Caco-2 (cell line): Measurements from ENCODE around the gene ZNFX1. TPM values are rescaled to one million over a fixed set of nuclear protein-coding genes. Genes with fewer than 3 reads are reported as not detected.

Experiments used
- BruUV-seq: library from RNA; stranded (reverse); fragments of 400-500 nt; replicated peaks from 2 replicates; lab custom pipeline; 2021; lab: Mats Ljungman, UMichigan
- CTCF ChIA-PET: fragments of 300-600 bp; sonication (Branson Sonifier 250); formaldehyde crosslinking; loops from one replicate; lab custom pipeline; 2022; ENCODE audit warnings: antibody characterized with exemption; lab: Charles Lee
- POLR2A ChIA-PET: fragments of 300-600 bp; sonication (Branson Sonifier 250); formaldehyde crosslinking; loops from one replicate; lab custom pipeline; 2022; ENCODE audit warnings: antibody characterized with exemption; lab: Charles Lee
- DNase-seq, 2 experiments: peaks; one replicate each; pipeline versions ENCODE4 v3.0.0 to v3.0.0-alpha.2; 2020 to 2022
- H3K27me3 ChIP-seq: replicated peaks from 2 replicates; pipeline ENCODE4 v1.6.0; 2011; ENCODE audit warnings: low read length; ENCODE audit not compliant: control insufficient read depth, insufficient read depth
- H3K36me3 ChIP-seq: 2 replicates; pipeline ENCODE4 v1.5.1; 2011; ENCODE audit warnings: low read length; ENCODE audit not compliant: control insufficient read depth, insufficient read depth
- H3K4me1 ChIP-seq: fragments of 250-450 bp; sonication (Bioruptor Pico); 2 replicates; pipeline ENCODE4 v1.5.1; 2020; ENCODE audit warnings: mild to moderate bottlenecking
- H3K4me3 ChIP-seq: 2 replicates; pipeline ENCODE4 v1.5.1; 2011; ENCODE audit warnings: low read depth, mild to moderate bottlenecking, control low read depth, low read length
- H3K9me3 ChIP-seq: fragments of 250-450 bp; sonication (Bioruptor Pico); 2 replicates; pipeline ENCODE4 v1.5.1; 2020; ENCODE audit warnings: mild to moderate bottlenecking, moderate library complexity
- H3K27ac Mint-ChIP-seq: one replicate; pipeline ENCODE4 v1.8.0; 2022; ENCODE audit warnings: mixed read lengths; ENCODE audit not compliant: unreplicated experiment
- H3K27me3 Mint-ChIP-seq: one replicate; pipeline ENCODE4 v1.8.0; 2022; ENCODE audit warnings: mixed read lengths; ENCODE audit not compliant: insufficient read depth, unreplicated experiment
- H3K36me3 Mint-ChIP-seq: one replicate; pipeline ENCODE4 v1.8.0; 2022; ENCODE audit warnings: mild to moderate bottlenecking, mixed read lengths; ENCODE audit not compliant: insufficient read depth, unreplicated experiment
- H3K4me1 Mint-ChIP-seq: one replicate; pipeline ENCODE4 v1.8.0; 2022; ENCODE audit warnings: low read depth, mixed read lengths; ENCODE audit not compliant: unreplicated experiment
- H3K4me3 Mint-ChIP-seq: one replicate; pipeline ENCODE4 v1.8.0; 2022; ENCODE audit warnings: mild to moderate bottlenecking, moderate library complexity, mixed read lengths; ENCODE audit not compliant: unreplicated experiment
- H3K9me3 Mint-ChIP-seq: one replicate; pipeline ENCODE4 v1.8.0; 2022; ENCODE audit warnings: mixed read lengths; ENCODE audit not compliant: unreplicated experiment
- intact Hi-C: fragments of 100-400 bp; cut with micrococcal nuclease; formaldehyde crosslinking; loops from one replicate; pipeline ENCODE4 v1.10.0; 2022; ENCODE audit not compliant: unreplicated experiment
- total RNA-seq: library from RNA; stranded (reverse); gene quantifications from 2 replicates; pipeline ENCODE4 v1.2.3, GENCODE V29; 2022
- TF ChIP-seq, protein P1 (sequence below), 2 experiments: fragments of 200-600 bp in 1 of 2; IDR thresholded peaks; 1 replicate in 1 of 2; 2 replicates in 1 of 2; pipeline versions ENCODE4 v1.5.1 to v1.8.0; 2011 to 2022; ENCODE audit warnings: antibody characterized with exemption in 1 of 2, control low read depth in 1 of 2, inconsistent platforms in 1 of 2, low read depth in 1 of 2, low read length in 1 of 2, mild to moderate bottlenecking in 1 of 2, moderate library complexity in 1 of 2; ENCODE audit not compliant: insufficient read depth in 1 of 2, severe bottlenecking in 1 of 2, unreplicated experiment in 1 of 2

ZNFX1 gene
- total RNA-seq, 1 experiment from 2014 or later = 34.0 TPM

DNA sequence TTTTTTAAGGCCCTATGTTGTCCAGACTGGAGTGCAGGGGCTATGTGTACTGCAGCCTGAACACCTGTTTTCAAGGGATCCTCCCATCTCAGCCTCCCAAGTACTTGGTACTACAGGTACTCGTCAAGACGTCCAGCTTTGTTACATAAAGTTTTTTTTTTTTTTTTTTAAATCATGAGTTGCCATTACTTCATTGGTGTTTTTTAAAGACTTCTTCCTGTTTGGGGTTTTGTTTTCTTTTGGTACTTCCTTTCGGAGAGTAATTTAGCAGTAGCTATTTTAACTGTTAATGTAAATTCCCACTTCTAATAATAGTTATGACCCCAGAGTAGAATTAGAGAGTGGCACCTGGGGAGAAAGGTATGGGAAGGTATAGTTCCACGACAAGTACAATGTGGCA lies 10.5 kb downstream of the ZNFX1 start:
- Mint-ChIP-seq H3K9me3 (no peaks in the 10 kb centered on the region), H3K36me3 (peaks cover 94% of the 10 kb centered on the region), H3K27me3 (no peaks in the 10 kb centered on the region), H3K4me1 (peaks cover 7% of the 10 kb centered on the region), H3K27ac (no peak overlapping the region), H3K4me3 (no peak overlapping the region)
- TF ChIP-seq, protein P1, sequence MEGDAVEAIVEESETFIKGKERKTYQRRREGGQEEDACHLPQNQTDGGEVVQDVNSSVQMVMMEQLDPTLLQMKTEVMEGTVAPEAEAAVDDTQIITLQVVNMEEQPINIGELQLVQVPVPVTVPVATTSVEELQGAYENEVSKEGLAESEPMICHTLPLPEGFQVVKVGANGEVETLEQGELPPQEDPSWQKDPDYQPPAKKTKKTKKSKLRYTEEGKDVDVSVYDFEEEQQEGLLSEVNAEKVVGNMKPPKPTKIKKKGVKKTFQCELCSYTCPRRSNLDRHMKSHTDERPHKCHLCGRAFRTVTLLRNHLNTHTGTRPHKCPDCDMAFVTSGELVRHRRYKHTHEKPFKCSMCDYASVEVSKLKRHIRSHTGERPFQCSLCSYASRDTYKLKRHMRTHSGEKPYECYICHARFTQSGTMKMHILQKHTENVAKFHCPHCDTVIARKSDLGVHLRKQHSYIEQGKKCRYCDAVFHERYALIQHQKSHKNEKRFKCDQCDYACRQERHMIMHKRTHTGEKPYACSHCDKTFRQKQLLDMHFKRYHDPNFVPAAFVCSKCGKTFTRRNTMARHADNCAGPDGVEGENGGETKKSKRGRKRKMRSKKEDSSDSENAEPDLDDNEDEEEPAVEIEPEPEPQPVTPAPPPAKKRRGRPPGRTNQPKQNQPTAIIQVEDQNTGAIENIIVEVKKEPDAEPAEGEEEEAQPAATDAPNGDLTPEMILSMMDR (IDR thresholded peaks at IDR 0.05; ENCODE audit: insufficient read depth in 1 of 2, low read depth in 1 of 2, low read length in 1 of 2, severe bottlenecking in 1 of 2, unreplicated experiment in 1 of 2) = no peak
- H3K4me3 ChIP-seq = no peak overlapping the region
- CTCF ChIA-PET = interaction anchor here (0.5 to 1.3 kb wide), 4 partner anchors 15 to 217 kb away, joined by 4 to 9 read pairs (median 5); no protein-coding TSS in a partner anchor
- no peaks in the 10 kb centered on the region for H3K9me3 ChIP-seq
- H3K27me3 ChIP-seq = no peaks in the 10 kb centered on the region
- DNase-seq = peak in 1 of 2 experiments; percentile 19
- POLR2A ChIA-PET = no interaction called here
- H3K36me3 ChIP-seq = peaks cover 6% of the 10 kb centered on the region; the same call in 1 of the 2 replicates
- intact Hi-C loops = no loop called here
- peaks cover 6% of the 10 kb centered on the region; the same call in 1 of the 2 replicates for H3K4me1 ChIP-seq
- BruUV-seq = no TSS peak

DNA sequence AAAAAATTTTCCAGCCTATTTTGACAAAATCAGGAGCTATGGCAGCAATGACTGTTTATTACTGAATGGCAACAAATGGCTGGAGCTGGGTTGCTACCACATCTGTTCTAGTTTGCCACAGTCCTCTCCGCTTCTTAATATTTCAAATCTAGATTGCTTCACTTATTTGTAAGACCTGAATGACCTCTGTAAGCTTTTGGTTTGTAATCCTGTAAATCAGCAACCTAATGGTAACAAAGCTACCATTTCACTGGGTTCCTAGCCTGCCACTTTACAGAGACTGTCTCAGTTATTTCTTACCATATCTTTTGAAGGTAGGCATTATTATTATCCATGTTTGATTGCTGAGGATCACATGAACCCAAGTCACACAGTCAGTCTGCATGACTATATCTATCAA lies 15.4 kb downstream of the ZNFX1 start:
- intact Hi-C loops = no loop called here
- peaks cover 8% of the 10 kb centered on the region for H3K36me3 ChIP-seq
- DNase-seq = no peak
- Mint-ChIP-seq H3K4me3 (no peak overlapping the region), H3K4me1 (peaks cover 3% of the 10 kb centered on the region), H3K27me3 (no peaks in the 10 kb centered on the region), H3K9me3 (no peaks in the 10 kb centered on the region), H3K27ac (no peak overlapping the region), H3K36me3 (peaks cover 93% of the 10 kb centered on the region)
- H3K27me3 ChIP-seq = no peaks in the 10 kb centered on the region
- ChIA-PET CTCF (interaction anchor here (0.7 to 2.0 kb wide), 3 partner anchors 16 to 58 kb away, joined by 3 to 13 read pairs (median 9); no protein-coding TSS in a partner anchor), POLR2A (interaction anchor here (1.0 to 1.2 kb wide), 2 partner anchors 15 to 17 kb away, joined by 3 to 4 read pairs; partner anchors contain the start of gene ZNFX1)
- BruUV-seq = TSS peak; percentile 4
- TF ChIP-seq, protein P1 (IDR thresholded peaks at IDR 0.05; ENCODE audit: insufficient read depth in 1 of 2, low read depth in 1 of 2, low read length in 1 of 2, severe bottlenecking in 1 of 2, unreplicated experiment in 1 of 2) = no peak
- peaks cover 6% of the 10 kb centered on the region; the same call in 1 of the 2 replicates for H3K4me1 ChIP-seq
- no peak overlapping the region for H3K4me3 ChIP-seq
- H3K9me3 ChIP-seq = no peaks in the 10 kb centered on the region

DNA sequence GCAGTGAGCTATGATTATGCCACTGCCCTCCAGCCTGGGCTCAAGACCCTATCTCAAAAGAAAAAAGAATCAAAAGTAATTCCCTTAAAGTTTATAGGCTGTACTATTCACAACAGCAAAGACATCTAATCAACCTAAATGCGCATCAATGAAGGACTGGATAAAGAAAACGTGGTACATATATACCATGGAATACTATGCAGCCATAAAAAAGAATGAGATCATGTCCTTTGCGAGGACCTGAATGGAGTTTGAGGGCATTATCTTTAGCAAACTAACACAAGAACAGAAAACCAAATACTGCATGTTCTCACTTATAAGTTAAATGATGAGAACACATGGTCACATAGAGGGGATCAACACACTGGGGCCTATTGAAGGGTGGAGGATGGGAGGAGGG lies 16.7 kb downstream of the ZNFX1 start:
- no peaks in the 10 kb centered on the region for H3K27me3 ChIP-seq
- POLR2A ChIA-PET = no interaction called here
- peaks cover 13% of the 10 kb centered on the region for H3K36me3 ChIP-seq
- intact Hi-C loops = no loop called here
- no peak overlapping the region for H3K4me3 Mint-ChIP-seq
- no peaks in the 10 kb centered on the region for H3K9me3 ChIP-seq
- no peaks in the 10 kb centered on the region for H3K9me3 Mint-ChIP-seq
- H3K4me1 ChIP-seq = peaks cover 4% of the 10 kb centered on the region; the same call in 1 of the 2 replicates
- no peak for DNase-seq
- peaks cover 97% of the 10 kb centered on the region for H3K36me3 Mint-ChIP-seq
- CTCF ChIA-PET = no interaction called here
- TF ChIP-seq, protein P1 (IDR thresholded peaks at IDR 0.05; ENCODE audit: insufficient read depth in 1 of 2, low read depth in 1 of 2, low read length in 1 of 2, severe bottlenecking in 1 of 2, unreplicated experiment in 1 of 2) = no peak
- H3K4me1 Mint-ChIP-seq = no peaks in the 10 kb centered on the region
- no peak overlapping the region for H3K27ac Mint-ChIP-seq
- BruUV-seq = no TSS peak
- H3K4me3 ChIP-seq = no peak overlapping the region
- no peaks in the 10 kb centered on the region for H3K27me3 Mint-ChIP-seq
